ENCODE results near the gene CHMP2A. TPM values are rescaled to one million over a fixed set of nuclear protein-coding genes. Genes with fewer than 3 reads are reported as not detected.

The CHMP2A gene
- total and polyA plus RNA-seq, 10 of the 15 experiments (the other 5 are each of a cell fraction or from before 2014, with no cell fraction given) = 69.5 to 172 (median 109) TPM

GRCh38 chr19:58572818-58573657 lies 18.1 kb upstream of the CHMP2A start, which contains the start of gene MZF1 (continued):
- TF ChIP-seq ZNF592 (IDR thresholded peaks at IDR 0.05) (no peak), KLF5 (IDR thresholded peaks at IDR 0.05; ENCODE audit: partially characterized antibody) (peak; percentile 74), JUNB (IDR thresholded peaks at IDR 0.05) (no peak), POLR2A (IDR thresholded peaks at IDR 0.05; ENCODE audit: low read depth, low read length) (peak; percentile 84), BHLHE40 (IDR thresholded peaks at IDR 0.05; ENCODE audit: borderline replicate concordance in 1 of 2, low read depth in 2 of 2, low read length in 1 of 2) (peak; percentile 49 to 56; a peak in 3 of 4 replicates), PAX8 (IDR thresholded peaks at IDR 0.05) (no peak), SIX5 (IDR thresholded peaks at IDR 0.05; ENCODE audit: low read depth, low read length, severe bottlenecking) (peak; percentile 76), USF2 (IDR thresholded peaks at IDR 0.05; ENCODE audit: borderline replicate concordance, low read depth, low read length) (no peak; the same call in 1 of the 2 replicates), CBX5 (IDR thresholded peaks at IDR 0.05; ENCODE audit: low read depth) (no peak), ZBTB11 (CRISPR knock-in tag; IDR thresholded peaks at IDR 0.05) (no peak), POU2F2 (IDR thresholded peaks at IDR 0.05; ENCODE audit: borderline replicate concordance, low read depth, low read length) (peak; percentile 56; the same call in 1 of the 3 replicates), POLR2AphosphoS5 (IDR thresholded peaks at IDR 0.05; ENCODE audit: low read length) (peak; percentile 70; the same call in 1 of the 2 replicates), IRF4 (IDR thresholded peaks at IDR 0.05; ENCODE audit: low read depth, low read length) (peak; percentile 8; the same call in 1 of the 2 replicates), HDAC2 (IDR thresholded peaks at IDR 0.05) (no peak), HSF1 (IDR thresholded peaks at IDR 0.05; ENCODE audit: low read depth, low read length) (no peak), SMAD1 (IDR thresholded peaks at IDR 0.05; ENCODE audit: low read depth, partially characterized antibody) (peak; percentile 67), KAT2A (conservative IDR thresholded peaks at IDR 0.05; ENCODE audit: control insufficient read depth, low read depth, low read length) (no peak), CREM (IDR thresholded peaks at IDR 0.05; ENCODE audit: low read depth) (peak; percentile 98), ELK1 (IDR thresholded peaks at IDR 0.05; ENCODE audit: low read depth, low read length) (peak; percentile 85)

Data from GM12878 (cell line).